Measurements from ENCODE around the gene GNG12.

Gene GNG12

DNA sequence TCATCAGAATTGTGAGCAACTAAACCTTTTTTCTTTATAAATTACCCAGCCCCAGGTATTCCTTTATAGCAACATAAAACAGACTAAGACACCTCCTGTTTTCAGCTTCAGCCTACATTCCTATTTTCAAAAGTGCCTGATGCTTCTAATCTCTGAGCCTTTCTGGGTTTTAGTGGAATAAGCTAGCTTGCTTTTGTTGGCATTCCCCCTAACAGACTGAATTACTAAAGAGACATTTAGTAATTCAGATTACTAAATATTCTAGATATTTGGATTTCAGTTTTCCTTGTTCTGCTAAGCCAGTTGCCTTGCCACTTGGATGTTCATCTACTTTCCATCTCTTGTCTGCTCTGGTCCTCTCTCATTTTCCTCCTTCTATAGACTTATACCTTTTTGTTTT lies 10.5 kb upstream of the GNG12 start:
- TF ChIP-seq CTCF (conservative IDR thresholded peaks at IDR 0.05): no peak

GRCh38 chr1:67843331-67843730 lies 10.1 kb upstream of the GNG12 start:
- H3K27ac ChIP-seq: no peak overlapping the region
- TF ChIP-seq CTCF (conservative IDR thresholded peaks at IDR 0.05): no peak

More for the DNA sequence above, 10.5 kb upstream of the GNG12 start:
- H3K27ac ChIP-seq: no peak overlapping the region

GRCh38 chr1:67840449-67840848 lies 7.2 kb upstream of the GNG12 start:
- no peak overlapping the region for H3K27ac ChIP-seq
- no peak for TF ChIP-seq CTCF (conservative IDR thresholded peaks at IDR 0.05)

DNA sequence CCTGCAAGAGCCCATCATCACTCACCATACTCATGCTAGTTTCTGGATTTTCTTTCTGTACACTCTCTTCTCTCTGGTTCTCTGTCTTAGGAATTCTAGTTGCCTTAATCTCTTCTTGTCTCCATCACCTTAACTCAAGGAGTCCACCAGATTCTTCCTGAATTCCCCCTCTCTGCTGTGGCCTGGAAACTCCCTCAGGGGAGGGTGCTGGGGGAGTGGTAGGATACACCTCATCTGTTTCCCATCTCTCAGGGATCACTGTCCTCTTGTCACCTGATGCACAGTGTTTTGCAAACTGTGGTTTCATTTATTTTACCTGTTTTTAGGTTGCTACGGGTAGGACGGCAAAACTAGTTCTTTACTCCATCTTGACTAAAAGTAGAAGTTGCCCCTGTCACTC lies 6.6 kb upstream of the GNG12 start:
- TF ChIP-seq CTCF (conservative IDR thresholded peaks at IDR 0.05): no peak
- no peak overlapping the region for H3K27ac ChIP-seq

- no peak for TF ChIP-seq CTCF (conservative IDR thresholded peaks at IDR 0.05)
- H3K27ac ChIP-seq: no peak overlapping the region
These were observed 5.1 kb upstream of the GNG12 start for GRCh38 chr1:67838180-67838910.

GRCh38 chr1:67836769-67837168 lies 3.5 kb upstream of the GNG12 start:
- no peak for TF ChIP-seq CTCF (conservative IDR thresholded peaks at IDR 0.05)
- no peak overlapping the region for H3K27ac ChIP-seq

DNA sequence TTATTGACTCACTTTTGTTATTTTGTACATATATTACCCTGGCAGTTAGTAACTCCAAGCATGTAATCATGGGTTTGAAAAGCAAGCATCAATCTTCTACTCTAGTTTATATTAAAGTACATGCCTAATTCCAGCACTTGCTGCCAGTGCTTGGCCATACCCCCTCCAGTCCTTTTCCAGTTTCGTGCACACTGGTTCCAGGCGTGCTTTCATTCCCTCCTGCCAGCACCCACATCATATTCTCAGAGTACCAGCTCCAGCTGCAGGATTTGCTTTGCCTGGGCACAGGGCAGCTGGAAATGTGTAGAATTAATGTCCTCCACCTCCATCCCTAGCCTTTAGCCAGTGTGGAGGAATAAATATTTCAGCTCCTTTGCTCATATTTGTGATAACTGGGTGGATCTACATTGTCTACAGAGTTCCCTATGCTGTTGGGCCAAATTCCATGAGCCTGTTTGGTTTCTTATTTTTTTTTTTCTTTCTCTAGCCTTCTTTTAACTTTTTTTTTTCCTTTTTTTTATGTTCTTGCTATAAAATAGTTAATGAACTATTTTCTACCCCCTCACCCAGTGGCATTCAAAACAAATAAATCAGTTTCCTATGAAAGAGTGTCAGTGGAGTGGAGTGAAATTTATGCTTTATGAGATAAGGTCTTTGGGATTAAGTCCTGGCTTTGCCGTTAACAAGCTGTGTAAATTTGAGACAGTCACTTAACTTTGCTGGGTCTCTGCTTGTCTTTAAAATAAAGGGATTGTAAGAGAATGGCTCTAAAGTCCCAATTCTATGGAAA lies 2.6 kb upstream of the GNG12 start:
- H3K27ac ChIP-seq: no peak overlapping the region
- no peak for TF ChIP-seq CTCF (conservative IDR thresholded peaks at IDR 0.05)
